Measurements from ENCODE around the gene MZT1.

The MZT1 gene

GRCh38 chr13:72678312-72678711, 49.1 kb downstream of the MZT1 start:
- DNase-seq (ENCODE audit: insufficient read length): no peak
- TF ChIP-seq POLR2A (IDR thresholded peaks at IDR 0.05; ENCODE audit: low read depth, low read length) (no peak), POLR2AphosphoS5 (IDR thresholded peaks at IDR 0.05; ENCODE audit: low read depth, low read length) (no peak), TAF1 (IDR thresholded peaks at IDR 0.05; ENCODE audit: borderline replicate concordance, low read depth, low read length) (no peak)
- no peak for FAIRE-seq

DNA sequence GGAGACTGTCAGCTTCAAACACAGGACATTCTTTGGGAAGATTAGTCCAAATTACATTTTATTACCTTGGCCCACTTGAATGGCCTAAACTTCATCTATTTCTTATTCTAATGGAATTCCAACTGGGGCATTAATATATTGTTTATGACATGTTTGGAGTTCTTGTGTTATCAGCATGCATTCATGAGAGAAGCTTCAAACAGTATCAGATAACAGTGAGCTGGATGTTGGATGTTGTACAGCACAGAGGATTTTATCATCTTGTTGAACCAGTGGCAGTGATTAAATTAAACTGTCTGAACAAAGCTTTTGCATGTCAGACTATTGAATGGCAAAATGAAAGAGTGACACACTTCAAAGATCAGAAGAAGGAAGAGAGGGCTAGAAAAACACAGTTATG, 50.0 kb downstream of the MZT1 start:
- FAIRE-seq: no peak
- TF ChIP-seq POLR2AphosphoS5 (IDR thresholded peaks at IDR 0.05; ENCODE audit: low read depth, low read length): no peak
- no peak for TF ChIP-seq TAF1 (IDR thresholded peaks at IDR 0.05; ENCODE audit: borderline replicate concordance, low read depth, low read length)
- TF ChIP-seq POLR2A (IDR thresholded peaks at IDR 0.05; ENCODE audit: low read depth, low read length): no peak
- DNase-seq (ENCODE audit: insufficient read length): no peak

DNA sequence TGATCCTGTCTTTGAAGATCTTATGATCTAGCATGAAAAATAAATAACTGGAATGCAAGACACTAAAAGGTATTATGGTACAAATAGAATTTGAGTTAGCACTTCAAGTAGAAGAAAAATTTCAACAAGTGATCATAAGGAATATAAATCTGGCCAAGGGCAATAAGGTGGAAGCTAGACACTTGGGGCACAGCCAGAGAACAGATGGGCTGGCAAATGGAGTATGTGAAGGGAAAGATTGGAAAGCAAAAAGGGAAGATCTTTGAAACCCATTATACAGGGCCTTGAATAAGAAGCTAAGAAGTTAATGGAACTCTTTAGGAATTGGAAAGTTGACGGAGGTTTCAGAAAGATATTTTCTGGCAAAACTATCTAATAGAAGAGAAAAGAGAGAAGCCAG, 61.0 kb downstream of the MZT1 start:
- TF ChIP-seq POLR2A (IDR thresholded peaks at IDR 0.05; ENCODE audit: low read depth, low read length) (no peak), POLR2AphosphoS5 (IDR thresholded peaks at IDR 0.05; ENCODE audit: low read depth, low read length) (no peak), TAF1 (IDR thresholded peaks at IDR 0.05; ENCODE audit: borderline replicate concordance, low read depth, low read length) (no peak)
- no peak for FAIRE-seq
- DNase-seq (ENCODE audit: insufficient read length): no peak

DNA sequence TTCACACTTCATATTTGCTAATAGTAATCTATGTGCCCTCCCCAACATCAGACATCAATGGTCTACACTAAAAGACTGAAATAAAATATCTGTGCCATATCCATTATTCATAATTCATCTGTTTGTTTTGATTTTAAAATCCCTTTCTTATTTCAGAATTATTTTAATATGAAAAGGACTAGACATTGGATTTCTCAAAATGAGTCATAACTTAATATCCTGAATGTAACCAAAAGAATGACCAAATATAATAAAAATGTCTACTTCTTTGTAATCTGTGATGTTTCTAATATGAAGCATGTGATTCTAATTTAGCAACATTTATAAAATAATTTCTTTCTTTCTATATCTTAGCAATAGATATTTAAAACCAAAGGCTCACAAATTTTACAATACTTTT, 64.9 kb downstream of the MZT1 start:
- TF ChIP-seq POLR2A (IDR thresholded peaks at IDR 0.05; ENCODE audit: low read depth, low read length) (no peak), TAF1 (IDR thresholded peaks at IDR 0.05; ENCODE audit: borderline replicate concordance, low read depth, low read length) (no peak), POLR2AphosphoS5 (IDR thresholded peaks at IDR 0.05; ENCODE audit: low read depth, low read length) (no peak)
- no peak for FAIRE-seq
- DNase-seq (ENCODE audit: insufficient read length): no peak
